ENCODE results near the gene MVB12B.
"Not testable (repeated sequence)": the region's sequence is repeated elsewhere in the genome, so short reads cannot be mapped to it uniquely, and the experiment has no call there.

Gene MVB12B

GRCh38 chr9:126524353-126525077 lies 197.9 kb downstream of the MVB12B start:
- no peak for DNase-seq

GRCh38 chr9:126526218-126527108 lies 199.8 kb downstream of the MVB12B start:
- DNase-seq = no peak

GRCh38 chr9:126527109-126527825 lies 200.6 kb downstream of the MVB12B start:
- no peak for DNase-seq

DNA sequence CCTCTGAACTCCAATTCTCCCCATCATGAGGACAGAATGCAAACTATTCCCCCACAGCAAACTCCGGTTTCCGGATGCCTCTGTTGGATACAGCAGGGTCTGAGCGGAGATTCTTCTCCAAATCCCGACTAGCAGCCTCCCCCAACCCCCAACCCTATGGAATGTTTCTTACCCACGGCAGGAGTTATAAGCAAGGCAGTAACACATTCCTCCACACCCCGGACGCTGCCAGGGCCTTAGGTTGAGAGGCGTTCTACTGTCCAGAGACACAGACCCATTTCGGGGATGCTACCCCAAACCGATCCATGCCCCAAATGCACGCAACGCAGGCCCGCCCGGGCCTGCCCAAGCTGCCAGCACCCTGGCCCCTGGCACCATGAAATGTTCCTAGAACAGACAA lies 201.5 kb downstream of the MVB12B start:
- no peak for DNase-seq

GRCh38 chr9:126528915-126529314 lies 202.3 kb downstream of the MVB12B start:
- DNase-seq = no peak

GRCh38 chr9:126531035-126531571 lies 204.5 kb downstream of the MVB12B start:
- DNase-seq = no peak

DNA sequence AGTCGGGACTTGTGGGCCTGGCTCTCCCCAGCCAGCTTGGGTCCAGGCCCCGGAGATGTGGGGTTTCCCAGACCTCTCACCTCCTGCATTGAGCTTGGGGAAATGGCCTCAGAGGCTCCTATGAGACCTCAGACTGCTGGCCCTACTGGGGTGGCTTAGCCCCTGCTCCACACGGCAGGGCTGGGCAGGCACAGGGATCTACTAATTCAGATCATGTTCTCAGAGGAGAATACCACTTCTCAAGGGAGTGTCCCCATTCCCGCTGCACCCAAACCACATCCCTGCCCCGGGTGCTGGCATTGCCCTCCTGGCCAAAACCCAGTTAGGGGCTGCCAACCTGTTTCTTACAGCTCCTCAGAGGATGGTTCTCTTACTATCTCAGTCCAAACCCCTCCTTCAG lies 205.0 kb downstream of the MVB12B start:
- DNase-seq = no peak

GRCh38 chr9:126532019-126532462 lies 205.4 kb downstream of the MVB12B start:
- no peak for DNase-seq

GRCh38 chr9:126532489-126532888 lies 205.9 kb downstream of the MVB12B start:
- DNase-seq = no peak

DNA sequence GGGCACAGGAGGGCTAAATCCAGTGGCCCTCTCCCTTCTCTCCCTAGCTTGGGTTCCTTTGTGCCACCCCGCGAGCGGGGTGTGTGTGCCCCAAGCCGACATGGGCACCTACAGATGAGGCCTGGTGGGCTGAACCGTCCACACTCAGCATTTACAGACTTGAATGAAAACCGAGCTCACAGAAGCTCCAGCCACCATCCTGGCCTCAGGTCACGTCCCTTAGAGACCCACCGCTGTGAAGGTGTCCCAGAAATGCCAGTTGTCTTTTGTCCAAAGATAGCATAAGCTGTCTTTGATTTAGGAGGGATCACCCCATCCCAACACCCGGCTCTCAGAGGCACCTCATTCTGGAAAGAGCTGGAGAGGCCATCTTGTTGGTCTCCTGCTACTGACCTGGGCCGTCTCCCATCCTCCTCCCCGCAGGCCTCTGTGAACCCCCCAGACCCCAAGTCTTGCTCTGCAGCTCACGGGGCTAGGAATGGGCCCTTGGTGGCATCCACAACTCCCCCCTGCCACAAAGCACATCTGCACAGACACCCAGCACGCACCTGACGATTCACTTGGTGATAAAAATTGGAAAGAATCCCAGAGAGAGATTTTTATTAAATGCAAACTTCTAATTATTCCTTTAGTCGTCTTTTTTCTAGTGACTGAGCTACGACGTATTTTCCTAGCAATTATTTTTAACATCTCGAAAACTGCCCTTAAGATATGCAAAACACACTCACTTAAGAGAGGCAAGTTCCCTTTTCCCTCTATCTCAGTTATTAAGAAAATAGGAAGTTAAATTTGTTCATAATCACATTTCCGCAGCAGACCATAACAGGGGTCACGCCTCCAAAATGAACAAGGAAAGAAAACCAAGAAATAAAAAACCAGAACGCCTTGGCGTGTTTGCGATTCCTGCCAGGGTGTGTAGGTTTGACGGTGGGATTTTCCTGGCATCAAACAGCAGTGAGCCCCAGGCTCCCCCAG lies 206.6 kb downstream of the MVB12B start:
- no peak for DNase-seq

DNA sequence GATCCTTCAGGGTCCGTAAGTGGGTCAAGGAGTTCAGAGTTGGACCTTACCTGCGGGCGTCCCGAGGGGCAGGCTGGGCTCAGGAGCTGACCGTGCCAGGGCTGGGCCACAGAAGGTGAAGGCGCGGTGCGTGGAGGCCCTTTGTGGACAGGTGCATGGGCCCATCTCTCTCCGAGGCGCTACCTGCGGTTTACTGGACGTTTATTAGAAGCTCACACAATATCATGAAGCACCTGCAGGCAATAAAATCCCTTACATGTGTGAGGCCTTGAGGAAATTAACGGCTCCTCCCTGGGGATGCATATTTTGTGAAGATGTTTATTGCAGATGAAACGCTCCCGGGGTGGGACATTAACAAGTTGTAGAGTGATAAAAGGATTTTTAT lies 207.3 kb downstream of the MVB12B start:
- DNase-seq = no peak

DNA sequence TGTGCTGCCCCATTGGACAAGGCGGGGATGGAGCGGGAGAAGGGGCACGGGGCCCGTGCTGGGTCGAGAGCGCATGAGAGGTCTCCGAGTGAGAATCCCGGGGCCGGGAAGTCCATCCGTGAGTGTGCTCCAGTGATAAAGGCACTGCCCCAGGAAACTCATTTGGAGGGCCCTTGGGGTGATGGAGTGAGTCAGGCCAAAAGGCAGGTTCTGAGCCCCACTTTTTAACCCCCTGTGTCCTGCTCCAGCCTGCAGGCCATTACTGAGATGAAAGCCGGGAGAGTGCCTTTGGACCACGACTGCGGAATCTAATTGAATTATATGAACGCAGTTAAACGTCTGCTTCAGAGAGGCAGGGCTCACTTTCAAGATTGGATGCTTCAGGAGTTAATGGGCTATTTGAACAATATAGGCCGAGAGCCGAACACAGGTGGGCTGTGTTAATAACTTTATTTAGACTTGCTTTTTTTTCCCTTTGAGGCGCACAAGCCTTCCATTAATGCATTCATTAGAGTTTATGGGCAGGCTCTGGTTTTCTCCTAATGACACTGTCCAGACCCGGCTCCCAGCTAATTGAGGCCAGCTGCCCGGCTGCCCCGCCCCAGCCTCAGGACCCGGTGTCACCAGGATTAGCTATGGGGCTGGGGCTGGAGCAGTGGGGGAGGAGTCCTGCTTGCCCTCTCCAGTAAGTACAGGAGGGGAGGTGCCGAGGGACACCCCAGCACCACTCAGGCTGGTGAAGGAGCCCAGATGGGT lies 208.0 kb downstream of the MVB12B start:
- DNase-seq = no peak

GRCh38 chr9:126536131-126536530 lies 209.5 kb downstream of the MVB12B start:
- no peak for DNase-seq

DNA sequence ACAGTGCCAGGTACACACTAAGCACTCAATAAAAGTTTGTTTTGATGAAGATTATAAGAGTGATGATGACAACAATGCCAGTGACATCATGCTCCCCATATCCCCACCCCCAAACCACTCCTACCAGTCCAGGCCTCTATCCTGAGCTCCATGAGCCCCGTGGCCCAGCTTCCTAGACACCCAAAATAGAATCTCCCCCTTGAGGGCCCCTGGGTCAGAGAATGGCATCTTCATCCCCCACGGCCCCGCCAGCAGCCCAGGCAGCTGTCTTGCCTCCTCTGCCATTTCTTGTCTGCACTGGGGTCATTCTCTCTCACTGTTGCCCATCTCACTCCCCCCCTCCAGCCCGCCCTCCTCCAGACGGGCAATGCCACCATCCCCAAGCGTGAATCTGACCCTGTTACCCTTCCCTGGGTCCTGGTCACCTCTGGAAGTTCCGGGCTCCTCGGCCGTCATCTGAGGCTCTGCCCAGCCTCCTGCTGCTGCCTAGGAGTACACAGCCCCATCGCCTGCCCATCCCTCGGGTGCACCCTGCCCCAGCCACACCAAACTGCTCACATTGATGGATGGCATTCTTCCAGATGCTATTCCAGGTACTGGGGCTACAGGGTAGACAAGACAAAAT lies 210.3 kb downstream of the MVB12B start:
- no peak for DNase-seq

DNA sequence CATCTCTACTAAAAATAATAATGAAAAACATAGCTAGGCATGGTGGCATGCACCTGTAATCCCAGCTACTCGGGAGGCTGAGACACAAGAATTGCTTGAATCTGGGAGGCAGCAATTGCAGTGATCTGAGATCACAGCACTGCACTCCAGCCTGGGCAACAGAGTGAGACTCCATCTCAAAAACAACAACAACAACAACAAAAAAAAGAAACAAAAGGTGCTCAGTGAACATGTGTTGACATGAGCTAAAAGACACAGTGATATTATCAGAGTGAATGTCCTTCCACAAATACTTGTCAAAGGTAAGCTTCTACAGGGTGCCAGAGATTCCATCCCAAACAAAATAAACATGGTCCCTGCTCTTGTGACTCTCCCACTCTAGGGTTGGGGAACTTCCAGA lies 211.9 kb downstream of the MVB12B start:
- DNase-seq = no peak

- DNase-seq = not testable (repeated sequence)
These were observed 213.8 kb downstream of the MVB12B start for GRCh38 chr9:126540398-126540797.

GRCh38 chr9:126543490-126543889 lies 216.9 kb downstream of the MVB12B start:
- DNase-seq = no peak

DNA sequence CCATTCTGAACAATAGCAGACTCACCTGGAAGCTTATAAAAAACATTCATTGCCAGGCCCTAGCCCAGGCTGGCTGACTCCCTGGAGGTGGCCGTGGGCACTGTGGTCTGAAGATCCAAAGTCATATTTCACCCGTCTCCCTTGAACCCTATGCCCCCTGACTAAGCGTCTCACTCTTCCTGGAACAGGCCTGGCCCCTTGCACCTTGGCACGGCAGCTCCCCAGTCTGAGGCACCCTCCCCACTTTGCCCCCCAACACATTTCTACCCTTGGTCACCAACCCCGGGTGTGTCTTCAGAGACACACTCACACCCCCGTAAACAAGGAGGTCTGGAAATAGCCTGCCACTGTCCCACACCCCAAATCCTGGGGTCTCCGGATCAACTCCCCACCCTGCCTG lies 218.5 kb downstream of the MVB12B start:
- no peak for DNase-seq

DNA sequence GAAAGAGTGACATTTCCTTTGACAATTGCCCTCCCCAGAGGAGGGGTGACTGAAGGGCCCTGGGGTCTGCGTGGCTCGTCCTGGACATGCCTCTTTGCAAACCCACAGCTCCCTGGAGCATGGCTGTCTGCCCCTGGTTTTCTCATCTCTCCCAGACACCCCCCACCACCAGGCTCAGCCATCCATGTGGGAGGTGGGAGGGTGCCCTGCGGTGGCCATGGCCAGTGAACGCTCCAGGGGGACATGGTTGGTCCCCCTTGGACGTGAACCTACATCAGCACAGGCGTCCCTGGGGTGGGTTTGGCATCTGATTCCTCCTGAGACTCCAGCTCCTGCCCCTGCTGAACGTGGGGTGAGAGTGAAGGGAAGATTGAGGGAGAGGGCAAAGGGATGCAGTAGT lies 219.4 kb downstream of the MVB12B start:
- no peak for DNase-seq

DNA sequence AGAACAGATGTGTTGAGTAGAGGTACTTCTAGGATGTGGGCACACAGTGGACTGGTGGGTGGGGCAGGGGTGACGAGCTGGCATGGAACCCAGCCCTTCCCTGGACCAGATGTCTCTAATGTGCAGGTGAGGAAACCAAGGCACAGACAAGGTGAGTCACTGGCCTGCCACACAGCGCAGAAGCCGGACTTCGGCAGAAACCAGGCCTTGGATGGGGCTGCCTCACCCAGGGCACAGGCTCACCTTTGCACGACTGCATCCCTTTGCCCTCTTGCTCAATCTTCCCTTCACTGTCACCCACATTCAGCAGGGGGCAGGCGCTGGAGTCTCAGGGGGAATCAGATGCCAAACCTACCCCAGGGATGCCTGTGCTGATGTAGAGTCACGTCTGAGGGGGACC lies 221.7 kb downstream of the MVB12B start:
- DNase-seq = no peak
